DMS53 treated with DMSO at 0.1 percent for 48 hours (cell line): Measurements from ENCODE around the gene FPGS.
"Not testable (repeated sequence)": the region's sequence is repeated elsewhere in the genome, so short reads cannot be mapped to it uniquely, and the experiment has no call there.

Source experiments
- DNase-seq: peaks from one replicate; lab custom pipeline; 2025; ENCODE audit not compliant: unreplicated experiment; lab: John Stamatoyannopoulos, UW

FPGS gene

GRCh38 chr9:127835991-127836516 is 33.4 kb downstream of the FPGS start:
- DNase-seq, result no peak

- DNase-seq, result not testable (repeated sequence)
Observed at GRCh38 chr9:127836561-127836960, 33.9 kb downstream of the FPGS start.

GRCh38 chr9:127837346-127837745 is 34.7 kb downstream of the FPGS start:
- no peak for DNase-seq

- DNase-seq, result no peak
Observed at GRCh38 chr9:127838375-127839078, 35.8 kb downstream of the FPGS start.

- DNase-seq, result no peak
Observed at GRCh38 chr9:127841087-127841835, 38.6 kb downstream of the FPGS start.

GRCh38 chr9:127844821-127845359 is 42.2 kb downstream of the FPGS start:
- no peak for DNase-seq

GRCh38 chr9:127845619-127846018 is 42.9 kb downstream of the FPGS start:
- not testable (repeated sequence) for DNase-seq

GRCh38 chr9:127846443-127847177 is 43.9 kb downstream of the FPGS start:
- no peak for DNase-seq

- DNase-seq, result no peak
Observed at GRCh38 chr9:127847178-127847510, 44.5 kb downstream of the FPGS start.

- no peak for DNase-seq
Observed at GRCh38 chr9:127847833-127848755, 45.4 kb downstream of the FPGS start.

GRCh38 chr9:127848756-127849504 is 46.2 kb downstream of the FPGS start:
- DNase-seq, result no peak

- DNase-seq, result no peak
Observed at GRCh38 chr9:127850286-127850830, 47.7 kb downstream of the FPGS start.

- DNase-seq, result no peak
Observed at GRCh38 chr9:127852829-127853228, 50.1 kb downstream of the FPGS start.

GRCh38 chr9:127853312-127854183 is 50.9 kb downstream of the FPGS start:
- no peak for DNase-seq

- DNase-seq, result peak; percentile 59
Observed at GRCh38 chr9:127854184-127854806, 51.6 kb downstream of the FPGS start, which contains the start of gene ENG. ENG (minus strand) TSS chr9:127854658; CDS start chr9:127854355, 303 bp downstream.

- no peak for DNase-seq
Observed at GRCh38 chr9:127854960-127855359, 52.3 kb downstream of the FPGS start.

GRCh38 chr9:127855522-127855921 is 52.8 kb downstream of the FPGS start:
- DNase-seq, result no peak
